Cerebellar nuclear complex (tissue), 1 donor: ENCODE results near the gene RAC3.
"Not testable (repeated sequence)": the region's sequence is repeated elsewhere in the genome, so short reads cannot be mapped to it uniquely, and the experiment has no call there.

Experiments used
- DNase-seq, 2 experiments: peaks; one replicate each; lab custom pipeline; 2025; lab: John Stamatoyannopoulos, UW

The RAC3 gene

GRCh38 chr17:82023447-82024241, 7.8 kb upstream of the RAC3 start:
- DNase-seq = no peak

- DNase-seq = no peak
Observed at GRCh38 chr17:82024859-82025258, 6.6 kb upstream of the RAC3 start.

GRCh38 chr17:82025401-82026107, 5.9 kb upstream of the RAC3 start:
- no peak for DNase-seq

- no peak for DNase-seq
Observed at GRCh38 chr17:82028246-82028645, 3.2 kb upstream of the RAC3 start.

- no peak for DNase-seq
Observed at GRCh38 chr17:82028966-82029365, 2.5 kb upstream of the RAC3 start.

GRCh38 chr17:82029391-82029790, 2.1 kb upstream of the RAC3 start:
- DNase-seq = peak; percentile 22 to 36

GRCh38 chr17:82029990-82030469, 1.4 kb upstream of the RAC3 start:
- no peak for DNase-seq

GRCh38 chr17:82030470-82031302, 792 bp upstream of the RAC3 start:
- peak in 1 of 2 experiments; percentile 77 for DNase-seq

GRCh38 chr17:82031885-82032627, 578 bp downstream of the RAC3 start:
- no peak for DNase-seq

GRCh38 chr17:82033359-82034085, 2.0 kb downstream of the RAC3 start:
- no peak for DNase-seq

GRCh38 chr17:82034371-82035011, 3.0 kb downstream of the RAC3 start:
- no peak for DNase-seq

- DNase-seq = no peak
Observed at GRCh38 chr17:82035488-82035887, 4.0 kb downstream of the RAC3 start.

GRCh38 chr17:82035956-82036633, 4.6 kb downstream of the RAC3 start:
- DNase-seq = no peak

GRCh38 chr17:82036634-82037091, 5.2 kb downstream of the RAC3 start:
- no peak for DNase-seq

- DNase-seq = peak; percentile 67 to 88
Observed at GRCh38 chr17:82037092-82037888, 5.8 kb downstream of the RAC3 start, which contains the start of gene DCXR. DCXR (minus strand) TSS chr17:82037697; CDS start chr17:82037682, 15 bp downstream.

GRCh38 chr17:82037889-82038195, 6.4 kb downstream of the RAC3 start:
- DNase-seq = no peak

- not testable (repeated sequence) for DNase-seq
Observed at GRCh38 chr17:82038796-82039409, 7.4 kb downstream of the RAC3 start.

GRCh38 chr17:82039695-82040299, 8.3 kb downstream of the RAC3 start:
- DNase-seq = no peak
